A673 (cell line): ENCODE measurements around the gene CLK3. TPM values are rescaled to one million over a fixed set of nuclear protein-coding genes. Genes with fewer than 3 reads are reported as not detected.
A peak's percentile ranks its signal among the peaks of the same experiment; 100 is the strongest.

ENCODE experiments used
- BruUV-seq: library from RNA; stranded (reverse); fragments of 400-500 nt; replicated peaks from 2 replicates; lab custom pipeline; 2021; lab: Mats Ljungman, UMichigan
- CTCF ChIA-PET: fragments of 300-600 bp; sonication (Branson Sonifier 250); formaldehyde crosslinking; loops from one replicate; lab custom pipeline; 2022; ENCODE audit warnings: antibody characterized with exemption; lab: Charles Lee
- POLR2A ChIA-PET: fragments of 300-600 bp; sonication (Branson Sonifier 250); formaldehyde crosslinking; loops from one replicate; lab custom pipeline; 2022; ENCODE audit warnings: antibody characterized with exemption; ENCODE audit not compliant: low non-redundant PET; lab: Charles Lee
- DNase-seq: peaks from one replicate; pipeline ENCODE4 v3.0.0-alpha.2; 2015; ENCODE audit warnings: low spot score
- H3K27ac ChIP-seq: fragments of 200-600 bp; sonication (generic); 2 replicates; pipeline ENCODE4 v1.5.1; 2016; ENCODE audit warnings: mixed run types, low read depth, mild to moderate bottlenecking, mixed read lengths, antibody characterized with exemption, low read length; ENCODE audit not compliant: poor library complexity, severe bottlenecking
- H3K27me3 ChIP-seq: fragments of 200-600 bp; sonication (generic); replicated peaks from 2 replicates; pipeline ENCODE4 v1.6.1; 2017; ENCODE audit warnings: mixed run types, low read depth, mild to moderate bottlenecking, mixed read lengths, antibody characterized with exemption, low read length; ENCODE audit not compliant: insufficient read depth, poor library complexity
- H3K36me3 ChIP-seq: fragments of 200-600 bp; sonication (generic); 2 replicates; pipeline ENCODE4 v1.6.1; 2016; ENCODE audit warnings: mixed run types, mild to moderate bottlenecking, mixed read lengths, antibody characterized with exemption, low read length; ENCODE audit not compliant: insufficient read depth, poor library complexity, severe bottlenecking
- H3K4me1 ChIP-seq: fragments of 200-600 bp; sonication (generic); 2 replicates; pipeline ENCODE4 v1.6.1; 2017; ENCODE audit warnings: mixed run types, mild to moderate bottlenecking, mixed read lengths, antibody characterized with exemption, low read length; ENCODE audit not compliant: insufficient read depth, poor library complexity, severe bottlenecking
- H3K4me3 ChIP-seq: fragments of 200-600 bp; sonication (generic); 2 replicates; pipeline ENCODE4 v1.5.1; 2016; ENCODE audit warnings: low read depth, mixed run types, mild to moderate bottlenecking, mixed read lengths, low read length; ENCODE audit not compliant: poor library complexity, severe bottlenecking
- H3K9me3 ChIP-seq: fragments of 200-600 bp; sonication (generic); 2 replicates; pipeline ENCODE4 v1.6.1; 2016; ENCODE audit warnings: mixed run types, low read depth, mild to moderate bottlenecking, mixed read lengths, antibody characterized with exemption, low read length; ENCODE audit not compliant: poor library complexity, severe bottlenecking
- CTCF ChIP-seq: fragments of 300-800, 200-600 bp; sonication (generic); conservative IDR thresholded peaks from 2 replicates; pipeline ENCODE4 v1.5.1; 2017; ENCODE audit warnings: low read depth, mild to moderate bottlenecking, antibody characterized with exemption, low read length, moderate library complexity, mixed read lengths
- EZH2 ChIP-seq: fragments of 200-600 bp; sonication (generic); IDR thresholded peaks from 2 replicates; pipeline ENCODE4 v1.6.1; 2017; ENCODE audit warnings: borderline replicate concordance, low read depth, mild to moderate bottlenecking, mixed read lengths, antibody characterized with exemption, low read length; ENCODE audit not compliant: poor library complexity, severe bottlenecking
- intact Hi-C: fragments of 100-400 bp; cut with micrococcal nuclease; formaldehyde crosslinking; loops from one replicate; pipeline ENCODE4 v1.10.0; 2022; ENCODE audit not compliant: unreplicated experiment
- total RNA-seq: library from RNA; stranded (reverse); gene quantifications from 2 replicates; pipeline ENCODE4 v1.2.3, GENCODE V29; 2021

Gene CLK3
- total RNA-seq, 1 experiment from 2014 or later: 66.8 TPM

DNA sequence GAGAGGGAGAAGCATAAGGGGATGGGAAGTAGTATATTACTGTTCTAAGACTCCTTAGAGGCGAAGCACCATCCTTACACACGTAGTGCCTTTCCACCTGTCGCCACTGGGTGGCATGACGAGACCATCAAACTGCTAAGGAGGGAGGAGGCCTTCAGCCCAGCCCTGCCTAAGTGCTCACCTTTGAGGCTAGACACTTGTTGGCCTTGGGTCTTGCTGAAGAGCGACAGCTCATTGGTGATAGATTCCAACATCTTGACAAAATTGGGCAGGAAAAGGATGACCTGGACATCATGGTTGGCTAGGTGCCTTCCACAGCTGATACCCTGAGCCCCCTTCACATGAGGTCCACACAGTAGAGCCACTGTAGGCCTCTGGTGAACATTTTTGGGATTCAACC lies 19.6 kb downstream of the CLK3 start:
- no peak for TF ChIP-seq EZH2
- peak; percentile 92 for TF ChIP-seq CTCF
- peak; percentile 78 for DNase-seq
- Histone ChIP-seq H3K4me1 (no peaks in the 10 kb centered on the region), H3K27ac (no peak overlapping the region), H3K27me3 (no peaks in the 10 kb centered on the region), H3K9me3 (no peaks in the 10 kb centered on the region), H3K36me3 (peaks cover 66% of the 10 kb centered on the region), H3K4me3 (no peak overlapping the region)
- intact Hi-C loops: loop anchor here (1.0 to 5.0 kb wide), 2 partner anchors 133 to 317 kb away; no protein-coding TSS in a partner anchor
- no TSS peak for BruUV-seq
- POLR2A ChIA-PET: no interaction called here
- CTCF ChIA-PET: interaction anchor here (0.7 to 9.0 kb wide), 6 partner anchors 11 to 135 kb away, joined by 3 to 119 read pairs (median 5); partner anchors contain the start of gene ARID3B

DNA sequence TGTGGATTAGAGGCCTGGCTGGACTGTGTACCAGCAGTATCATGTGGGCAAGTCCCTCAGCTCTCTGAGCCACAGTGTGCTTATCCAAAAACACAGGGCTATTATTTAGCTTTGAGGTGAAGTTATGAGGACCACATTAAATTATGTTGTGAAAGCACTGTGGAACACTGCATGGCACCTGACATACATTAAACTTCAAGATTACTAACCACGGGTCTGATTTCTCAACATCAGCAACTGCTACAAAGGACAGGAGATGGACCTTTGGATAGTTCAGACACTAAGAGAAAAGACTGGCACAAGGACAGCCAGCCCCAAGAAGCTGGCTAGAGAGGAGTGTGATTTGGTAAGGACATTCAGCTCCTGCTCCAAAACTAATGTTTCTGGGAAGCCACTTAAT lies 21.3 kb downstream of the CLK3 start:
- Histone ChIP-seq H3K27me3 (no peaks in the 10 kb centered on the region), H3K9me3 (no peaks in the 10 kb centered on the region), H3K36me3 (peaks cover 59% of the 10 kb centered on the region), H3K27ac (no peak overlapping the region), H3K4me1 (no peaks in the 10 kb centered on the region), H3K4me3 (no peak overlapping the region)
- no peak for DNase-seq
- TF ChIP-seq EZH2: no peak
- TF ChIP-seq CTCF: no peak
- intact Hi-C loops: loop anchor here (5.0 kb wide), 1 partner anchor 315 kb away; no protein-coding TSS in a partner anchor
- CTCF ChIA-PET: interaction anchor here (9.0 kb wide), 1 partner anchor 133 kb away, joined by 119 read pairs; no protein-coding TSS in a partner anchor
- BruUV-seq: no TSS peak
- POLR2A ChIA-PET: no interaction called here

DNA sequence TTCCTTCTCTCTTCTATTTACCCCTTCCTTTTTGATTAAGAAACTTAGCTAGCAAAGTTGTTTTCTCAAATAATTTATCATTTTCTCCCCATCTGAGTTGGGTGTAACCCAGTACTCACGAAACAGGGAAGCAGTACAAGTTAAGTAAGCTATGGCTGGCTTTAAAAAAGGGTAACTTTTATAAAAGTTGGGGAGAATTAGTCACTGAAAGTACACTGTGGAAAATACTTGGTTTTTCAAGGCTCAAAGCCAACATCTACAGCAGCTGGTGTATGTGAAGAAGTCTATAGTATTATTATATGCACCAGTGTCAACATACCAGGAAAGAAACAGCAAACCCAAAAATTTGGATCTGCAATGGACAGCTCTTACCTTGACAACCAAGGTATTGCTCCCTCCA lies 25.5 kb downstream of the CLK3 start:
- ChIA-PET CTCF (no interaction called here), POLR2A (no interaction called here)
- H3K9me3 ChIP-seq: no peaks in the 10 kb centered on the region
- H3K27ac ChIP-seq: no peak overlapping the region
- TF ChIP-seq EZH2: no peak
- TF ChIP-seq CTCF: no peak
- BruUV-seq: no TSS peak
- H3K27me3 ChIP-seq: no peaks in the 10 kb centered on the region
- H3K36me3 ChIP-seq: peaks cover 28% of the 10 kb centered on the region
- H3K4me1 ChIP-seq: peaks cover 21% of the 10 kb centered on the region
- H3K4me3 ChIP-seq: no peak overlapping the region
- intact Hi-C loops: no loop called here
- DNase-seq: no peak
